Progenitor cell of endocrine pancreas (in vitro differentiated cells): ENCODE data around the gene FMN2. TPM values are rescaled to one million over a fixed set of nuclear protein-coding genes. Genes with fewer than 3 reads are reported as not detected.

Experiments used
- DNase-seq: peaks from one replicate; pipeline ENCODE4 v3.0.0; 2021; ENCODE audit warnings: low spot score; ENCODE audit not compliant: unreplicated experiment
- H3K27ac Mint-ChIP-seq: 2 replicates; pipeline ENCODE4 v1.8.0; 2021; ENCODE audit warnings: mild to moderate bottlenecking, moderate library complexity, mixed read lengths
- H3K27me3 Mint-ChIP-seq: 2 replicates; pipeline ENCODE4 v1.8.0; 2021; ENCODE audit warnings: mixed read lengths
- H3K36me3 Mint-ChIP-seq: 2 replicates; pipeline ENCODE4 v1.8.0; 2022; ENCODE audit warnings: mixed read lengths; ENCODE audit not compliant: insufficient read depth
- H3K4me1 Mint-ChIP-seq: 2 replicates; pipeline ENCODE4 v1.8.0; 2021; ENCODE audit warnings: low read depth, mixed read lengths
- H3K4me3 Mint-ChIP-seq: 2 replicates; pipeline ENCODE4 v1.8.0; 2021; ENCODE audit warnings: low read depth, mild to moderate bottlenecking, moderate library complexity, mixed read lengths
- H3K9me3 Mint-ChIP-seq: 2 replicates; pipeline ENCODE4 v1.8.0; 2021; ENCODE audit warnings: low read depth, mixed read lengths
- CTCF ChIP-seq: fragments of 200-600 bp; sonication (generic); IDR thresholded peaks from one replicate; pipeline ENCODE4 v1.5.0; 2021; ENCODE audit warnings: antibody characterized with exemption, mild to moderate bottlenecking; ENCODE audit not compliant: unreplicated experiment
- total RNA-seq: library from RNA; stranded (reverse); gene quantifications from 2 replicates; pipeline ENCODE4 v1.2.1, GENCODE V29; 2021

The FMN2 gene
- total RNA-seq, 1 donor from 2014 or later, result 3.2 TPM

GRCh38 chr1:240116831-240117769 lies 25.4 kb downstream of the FMN2 start:
- no peaks in the 10 kb centered on the region for H3K27me3 Mint-ChIP-seq
- no peaks in the 10 kb centered on the region for H3K36me3 Mint-ChIP-seq
- no peaks in the 10 kb centered on the region for H3K9me3 Mint-ChIP-seq
- no peak overlapping the region for H3K4me3 Mint-ChIP-seq
- DNase-seq, result no peak
- no peaks in the 10 kb centered on the region for H3K4me1 Mint-ChIP-seq
- no peak overlapping the region for H3K27ac Mint-ChIP-seq
- no peak for TF ChIP-seq CTCF

- peaks cover 3% of the 10 kb centered on the region for H3K4me1 Mint-ChIP-seq
- H3K27me3 Mint-ChIP-seq, result no peaks in the 10 kb centered on the region
- H3K36me3 Mint-ChIP-seq, result no peaks in the 10 kb centered on the region
- no peak for TF ChIP-seq CTCF
- no peak for DNase-seq
- H3K27ac Mint-ChIP-seq, result no peak overlapping the region
- H3K4me3 Mint-ChIP-seq, result no peak overlapping the region
- no peaks in the 10 kb centered on the region for H3K9me3 Mint-ChIP-seq
Measured at GRCh38 chr1:240117930-240118329, 26.2 kb downstream of the FMN2 start.

- Mint-ChIP-seq H3K27ac (peak overlapping the region; percentile 81), H3K27me3 (no peaks in the 10 kb centered on the region), H3K36me3 (no peaks in the 10 kb centered on the region), H3K9me3 (no peaks in the 10 kb centered on the region), H3K4me1 (peaks cover 16% of the 10 kb centered on the region), H3K4me3 (peak overlapping the region; percentile 53)
- TF ChIP-seq CTCF, result no peak
- peak; percentile 45 for DNase-seq
Measured at GRCh38 chr1:240122639-240123613, 31.2 kb downstream of the FMN2 start.

- no peak for TF ChIP-seq CTCF
- H3K4me1 Mint-ChIP-seq, result peaks cover 16% of the 10 kb centered on the region
- no peak for DNase-seq
- no peaks in the 10 kb centered on the region for H3K9me3 Mint-ChIP-seq
- no peaks in the 10 kb centered on the region for H3K36me3 Mint-ChIP-seq
- H3K27ac Mint-ChIP-seq, result no peak overlapping the region
- no peak overlapping the region for H3K4me3 Mint-ChIP-seq
- no peaks in the 10 kb centered on the region for H3K27me3 Mint-ChIP-seq
Measured at GRCh38 chr1:240126821-240127220, 35.1 kb downstream of the FMN2 start.

GRCh38 chr1:240128366-240128765 lies 36.7 kb downstream of the FMN2 start:
- Mint-ChIP-seq H3K9me3 (no peaks in the 10 kb centered on the region), H3K27ac (no peak overlapping the region), H3K36me3 (no peaks in the 10 kb centered on the region), H3K4me3 (no peak overlapping the region), H3K4me1 (peaks cover 9% of the 10 kb centered on the region), H3K27me3 (peaks cover 6% of the 10 kb centered on the region)
- TF ChIP-seq CTCF, result no peak
- DNase-seq, result no peak
